GM04504 (cell line): Measurements from ENCODE around the gene SDCCAG8.
"Not testable (repeated sequence)": the region's sequence is repeated elsewhere in the genome, so short reads cannot be mapped to it uniquely, and the experiment has no call there.

ENCODE experiments used
- DNase-seq: peaks from one replicate; pipeline ENCODE4 v3.0.0-alpha.2; 2012; ENCODE audit warnings: low read depth

SDCCAG8 gene

DNA sequence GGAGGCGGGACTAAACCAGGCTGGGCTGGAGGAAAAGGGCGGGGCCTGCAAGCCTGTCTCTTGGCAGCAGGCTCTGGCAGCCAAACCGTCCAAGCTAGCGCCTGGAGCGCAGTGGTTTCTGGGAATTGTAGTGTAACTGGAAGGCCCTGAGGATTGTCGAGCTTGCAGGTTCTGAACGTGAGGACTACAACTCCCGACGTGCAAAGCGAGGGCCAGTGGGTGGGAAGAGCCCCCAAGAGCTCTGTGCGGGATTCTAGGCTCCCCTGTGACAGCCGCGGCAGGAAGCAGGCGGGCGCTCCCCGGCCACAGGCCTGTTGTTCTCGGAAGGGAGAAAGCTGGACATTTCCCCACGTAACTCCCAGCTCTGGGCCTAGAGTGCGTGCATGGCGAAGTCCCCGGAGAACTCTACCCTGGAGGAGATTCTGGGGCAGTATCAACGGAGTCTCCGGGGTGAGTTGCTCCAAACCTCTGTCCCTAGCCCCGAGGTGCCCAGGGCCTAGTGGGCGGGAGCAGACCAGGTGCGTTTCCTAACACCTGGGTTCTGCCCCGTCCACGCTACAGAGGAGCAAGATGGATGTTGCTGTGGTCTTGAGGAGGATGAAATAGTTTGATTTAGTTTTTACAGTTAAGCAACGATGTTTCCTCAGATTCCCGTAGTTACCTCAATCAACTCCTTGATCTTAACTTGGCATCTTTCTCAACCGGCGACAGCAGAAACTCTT lies at the start of gene SDCCAG8:
SDCCAG8 (plus strand) TSS at position 251 of the 722 bp plus-strand sequence; CDS start at position 384, 133 bp downstream.
- DNase-seq, result peak; percentile 100

DNA sequence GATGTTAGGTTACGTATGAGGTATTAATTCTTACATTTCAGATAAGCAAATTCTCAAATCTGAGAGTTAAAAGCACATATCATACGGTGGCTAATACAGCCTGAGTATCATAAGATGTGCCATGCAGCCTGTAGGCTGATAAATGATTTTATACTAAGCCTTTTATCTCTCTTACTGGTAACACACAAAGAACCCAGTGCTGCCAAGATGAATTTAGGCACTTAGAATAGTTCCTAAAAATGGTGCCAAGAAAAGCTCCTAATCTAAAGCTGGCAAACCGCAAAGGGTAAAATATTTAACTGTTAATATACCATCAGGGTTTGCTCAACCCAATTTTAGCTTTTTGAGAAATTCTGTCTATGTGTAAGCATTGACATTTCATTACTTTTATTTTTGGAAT lies 43.9 kb upstream of the SDCCAG8 start:
- not testable (repeated sequence) for DNase-seq

DNA sequence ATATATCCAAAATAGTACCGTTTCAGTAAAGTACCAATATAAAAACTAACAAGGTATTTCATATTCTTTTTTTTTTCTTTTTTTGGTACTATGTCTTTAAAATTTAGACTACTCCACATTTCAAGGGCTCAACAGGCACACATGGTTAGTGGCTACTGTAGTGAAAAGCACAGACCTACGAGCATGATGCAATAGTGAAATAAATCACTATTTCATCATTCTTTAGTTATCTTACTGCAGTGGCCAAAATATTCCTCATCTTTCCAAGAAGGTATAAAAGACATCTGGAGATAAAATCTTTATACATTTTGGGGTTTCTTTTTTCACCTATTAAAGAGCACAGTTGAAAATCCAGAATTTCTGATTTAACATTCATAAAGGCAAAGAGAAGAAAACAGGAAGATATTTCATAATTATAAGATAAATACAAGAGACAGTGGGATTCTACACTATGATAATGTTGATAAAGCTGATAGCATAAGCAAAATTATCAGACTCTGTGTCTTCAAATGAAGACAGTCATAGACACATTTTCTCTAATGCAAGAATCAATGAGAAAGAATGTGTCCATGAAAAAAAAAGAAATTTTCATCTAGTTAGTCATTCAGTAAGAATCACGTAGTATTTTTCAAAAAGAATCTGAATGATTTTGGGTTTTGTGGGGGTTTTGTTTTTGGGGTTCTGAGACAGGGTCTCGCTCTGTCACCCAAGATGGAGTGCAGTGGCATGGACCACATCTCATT lies 42.6 kb upstream of the SDCCAG8 start:
- DNase-seq, result peak; percentile 44

DNA sequence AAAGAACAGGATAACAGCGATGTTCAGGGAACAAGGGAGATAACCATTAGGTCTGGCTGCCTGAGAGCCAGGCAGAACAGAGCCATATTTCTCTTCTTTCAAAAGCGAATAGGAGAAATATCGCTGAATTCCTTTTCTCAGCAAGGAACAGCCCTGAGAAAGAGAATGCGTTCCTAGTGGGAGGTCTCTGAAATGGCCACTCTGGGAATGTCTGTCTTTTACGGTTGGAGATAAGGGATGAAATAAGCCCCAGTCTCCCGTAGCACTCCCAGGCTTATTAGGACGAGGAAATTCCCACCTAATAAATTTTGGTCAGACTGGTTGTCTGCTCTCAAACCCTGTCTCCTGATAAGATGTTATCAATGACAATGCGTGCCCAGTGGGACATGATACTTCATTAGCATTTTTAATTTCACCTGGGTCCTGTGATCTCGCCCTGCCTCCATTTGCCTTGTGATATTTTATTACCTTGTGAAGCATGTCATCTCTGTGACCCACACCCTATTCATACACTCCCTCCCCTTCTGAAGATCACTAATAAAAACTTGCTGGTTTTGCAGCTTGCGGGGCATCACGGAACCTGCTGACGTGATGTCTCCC lies 40.5 kb upstream of the SDCCAG8 start:
- not testable (repeated sequence) for DNase-seq

DNA sequence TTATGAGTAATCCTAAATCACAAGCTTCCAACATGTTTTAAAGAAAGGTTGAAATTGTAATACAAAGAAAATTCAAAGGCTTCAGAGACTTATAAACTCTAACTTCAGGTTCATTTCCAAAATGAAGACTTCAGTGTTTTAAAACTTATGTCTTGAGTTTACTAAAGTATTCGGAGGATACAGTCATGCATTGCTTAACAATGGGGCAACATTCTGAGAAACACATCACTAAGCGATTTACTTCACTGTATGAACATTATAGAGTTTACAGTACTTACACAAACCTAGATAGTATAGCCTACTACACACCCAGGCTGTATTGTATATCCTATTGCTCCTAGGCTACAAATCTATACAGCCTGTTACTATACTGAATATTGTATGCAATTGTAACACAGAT lies 39.1 kb upstream of the SDCCAG8 start:
- DNase-seq, result no peak

DNA sequence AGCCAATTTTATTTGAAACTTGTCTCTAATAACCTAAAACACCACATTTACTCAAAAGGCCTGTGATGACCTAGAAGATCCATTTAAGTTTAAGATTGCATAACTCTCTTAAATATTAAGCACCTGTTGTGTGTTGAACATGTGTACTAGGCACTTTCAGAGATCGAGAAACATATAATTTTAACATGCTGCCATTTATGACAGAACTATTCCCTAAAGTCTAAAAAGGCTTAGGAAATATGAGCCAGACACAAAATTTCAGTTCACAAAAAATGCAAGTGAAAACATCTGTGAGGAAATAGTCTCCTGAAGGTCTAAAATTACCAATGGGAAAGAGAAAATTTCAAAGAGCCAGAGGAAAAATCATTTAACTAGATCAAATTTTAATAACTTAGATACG lies 38.5 kb upstream of the SDCCAG8 start:
- DNase-seq, result no peak

DNA sequence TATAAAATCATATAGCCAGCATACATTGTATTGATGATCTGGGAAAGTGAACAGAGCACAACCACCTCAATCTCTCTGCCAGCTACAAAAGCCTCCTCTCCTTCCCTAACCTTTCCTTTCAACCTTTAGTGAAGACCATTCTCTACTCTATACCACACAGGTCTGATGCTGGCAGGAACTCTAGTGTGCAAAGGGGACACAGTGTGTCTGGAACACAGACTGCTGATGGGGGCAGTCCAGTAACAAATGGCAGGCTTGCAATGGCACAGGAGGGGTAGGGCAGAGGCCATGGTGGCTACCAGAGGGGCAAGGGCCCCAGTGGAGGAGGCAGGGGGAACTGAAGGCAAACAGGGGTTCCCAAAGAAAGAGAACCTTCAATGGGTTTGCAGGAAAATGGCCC lies 37.8 kb upstream of the SDCCAG8 start:
- no peak for DNase-seq

DNA sequence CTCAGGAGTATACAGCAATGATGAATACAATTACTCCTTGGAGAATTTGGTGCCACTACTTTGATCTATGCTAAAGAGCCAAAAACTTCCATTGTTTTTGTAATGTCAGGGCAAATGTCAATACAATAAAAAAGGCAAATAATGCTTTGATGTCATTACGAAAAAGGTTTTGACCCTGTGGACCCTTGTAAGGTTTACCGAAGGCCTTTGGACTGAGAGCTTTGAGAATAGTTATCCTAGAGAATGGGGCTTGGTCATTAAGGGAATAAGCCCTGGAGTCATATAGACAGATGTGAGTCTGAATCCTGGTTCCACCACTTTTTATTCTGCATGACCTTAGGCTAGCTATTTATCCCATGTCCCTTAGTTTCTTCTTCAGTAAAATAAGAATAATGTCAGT lies 28.2 kb upstream of the SDCCAG8 start:
- no peak for DNase-seq

DNA sequence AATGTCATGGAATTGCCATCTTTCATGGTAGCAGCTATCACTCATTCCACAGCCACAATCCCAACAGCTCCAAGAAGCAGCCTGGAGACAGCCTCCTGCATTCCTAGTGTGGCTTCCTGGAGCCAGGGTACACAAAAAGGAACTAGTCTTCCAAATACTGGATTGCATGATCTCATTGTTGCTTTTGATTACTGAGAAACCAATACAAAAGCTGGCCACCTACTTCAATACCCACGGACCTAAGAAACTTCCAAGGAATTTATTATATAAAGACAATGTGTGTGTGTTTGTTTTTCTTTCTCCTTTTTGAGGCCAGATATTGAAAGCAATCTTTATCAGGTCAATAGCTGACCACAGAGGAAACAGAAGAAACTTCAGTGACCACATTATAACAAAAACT lies 26.3 kb upstream of the SDCCAG8 start:
- no peak for DNase-seq

DNA sequence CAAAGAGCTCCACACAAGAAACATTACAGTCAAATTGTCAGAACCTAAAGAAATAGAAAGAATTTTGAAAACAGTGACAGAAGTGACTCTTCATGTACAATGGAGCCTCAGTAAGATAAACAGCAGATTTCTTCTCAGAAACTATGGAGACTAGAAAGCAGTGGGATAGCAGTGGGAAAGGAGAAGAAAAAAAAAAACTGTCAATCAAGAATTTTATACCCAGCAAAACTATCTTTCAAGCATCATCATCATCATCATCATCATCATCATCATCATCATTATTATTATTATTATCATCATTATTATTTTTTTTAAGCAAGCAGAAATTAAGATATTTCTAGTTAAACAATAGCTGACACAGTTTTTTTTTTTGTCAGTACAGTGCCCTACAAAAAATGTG lies 24.9 kb upstream of the SDCCAG8 start:
- DNase-seq, result no peak

DNA sequence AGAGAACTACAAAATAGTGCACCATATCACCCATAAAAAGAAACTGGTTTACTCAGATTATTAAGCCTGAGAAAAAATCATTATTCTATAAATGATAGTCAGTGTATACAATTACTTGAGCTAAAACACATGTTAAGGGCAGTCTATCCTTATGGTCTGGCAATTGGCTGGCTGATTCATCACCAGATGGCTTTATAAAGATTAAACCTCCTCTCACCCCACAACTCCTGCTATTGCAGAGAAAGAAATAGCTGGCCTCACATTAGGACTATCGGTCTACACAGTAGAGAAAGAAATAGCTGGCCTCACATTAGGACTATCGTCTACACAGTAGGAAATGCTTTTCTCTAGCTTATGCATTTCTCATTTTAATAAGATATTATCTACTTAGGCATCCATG lies 21.9 kb upstream of the SDCCAG8 start:
- DNase-seq, result peak; percentile 36

DNA sequence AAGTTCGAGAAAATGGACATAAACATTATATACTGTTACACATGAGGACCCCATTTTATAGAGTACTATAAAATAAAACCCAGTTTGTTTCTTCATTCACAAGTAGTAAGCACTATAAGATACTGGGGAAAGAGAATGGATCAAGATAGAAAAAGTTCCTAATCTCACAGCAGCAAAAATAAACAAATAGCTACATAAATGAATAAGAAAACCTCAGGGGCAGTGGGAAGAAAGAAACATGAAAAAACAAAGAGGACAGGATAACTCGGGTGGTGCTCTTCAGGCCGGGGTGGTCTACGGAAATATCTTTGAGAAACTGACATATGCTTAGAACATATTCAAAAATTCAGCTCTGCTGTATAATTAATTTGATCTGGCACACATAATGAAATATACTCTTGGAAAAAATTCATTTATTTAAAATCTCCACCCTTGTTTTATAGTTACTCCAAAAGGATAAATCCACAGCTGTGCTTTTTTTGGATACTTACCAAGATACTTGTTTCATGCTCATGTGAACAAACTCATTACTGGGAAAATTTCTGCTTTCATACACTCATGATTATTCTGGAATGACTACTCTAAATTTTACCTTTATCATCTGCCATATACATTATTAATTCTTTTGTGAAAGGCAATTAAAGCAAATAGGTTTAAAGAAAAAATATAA lies 20.7 kb upstream of the SDCCAG8 start:
- no peak for DNase-seq

DNA sequence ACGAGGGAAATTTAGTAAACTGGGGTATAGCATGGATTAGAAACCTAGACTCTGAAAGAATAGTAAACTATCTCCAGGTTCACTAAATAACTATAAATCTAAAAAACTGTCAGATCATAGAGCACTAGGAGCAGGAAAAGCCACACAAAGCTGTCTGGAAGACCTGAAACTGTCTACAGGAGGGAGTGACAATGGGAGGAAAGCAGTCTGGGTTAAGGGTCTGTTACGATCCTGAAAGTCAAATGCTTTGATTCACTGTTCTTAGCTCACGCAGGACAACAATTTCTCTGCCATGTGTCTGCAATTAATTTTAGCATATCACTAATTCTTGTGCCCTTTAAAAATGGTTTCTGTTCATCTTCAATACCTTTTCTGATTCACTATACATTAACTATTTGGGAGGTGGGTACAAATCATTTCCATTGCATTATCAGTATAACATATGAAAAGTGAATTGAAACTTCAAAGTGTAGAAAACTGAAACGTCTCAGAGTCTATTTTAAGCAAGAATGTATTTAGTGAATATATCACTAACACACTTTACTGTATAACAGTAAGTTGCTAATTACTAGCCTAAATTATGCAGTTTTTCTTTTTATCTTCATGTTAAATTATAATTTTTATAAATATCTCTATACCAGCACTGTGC lies 19.1 kb upstream of the SDCCAG8 start:
- DNase-seq, result no peak

DNA sequence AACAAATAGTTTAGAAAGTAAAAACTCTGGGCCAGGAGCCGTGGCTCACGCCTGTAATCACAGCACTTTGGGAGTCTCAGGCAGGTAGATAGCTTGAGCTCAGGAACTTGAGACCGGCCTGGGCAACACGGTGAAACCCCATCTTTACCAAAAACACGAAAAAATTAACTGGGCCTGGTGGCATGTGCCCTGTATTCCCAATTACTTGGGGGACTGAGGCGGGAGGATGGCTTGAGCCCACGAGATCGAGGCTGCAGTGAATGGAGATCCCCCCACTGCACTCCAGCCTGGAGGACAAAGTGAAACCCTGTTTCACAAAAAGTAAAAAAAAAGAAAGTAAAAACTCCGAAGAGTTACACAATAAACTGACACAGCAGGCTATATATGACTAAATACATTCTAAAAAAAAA lies 11.4 kb upstream of the SDCCAG8 start:
- DNase-seq, result no peak

DNA sequence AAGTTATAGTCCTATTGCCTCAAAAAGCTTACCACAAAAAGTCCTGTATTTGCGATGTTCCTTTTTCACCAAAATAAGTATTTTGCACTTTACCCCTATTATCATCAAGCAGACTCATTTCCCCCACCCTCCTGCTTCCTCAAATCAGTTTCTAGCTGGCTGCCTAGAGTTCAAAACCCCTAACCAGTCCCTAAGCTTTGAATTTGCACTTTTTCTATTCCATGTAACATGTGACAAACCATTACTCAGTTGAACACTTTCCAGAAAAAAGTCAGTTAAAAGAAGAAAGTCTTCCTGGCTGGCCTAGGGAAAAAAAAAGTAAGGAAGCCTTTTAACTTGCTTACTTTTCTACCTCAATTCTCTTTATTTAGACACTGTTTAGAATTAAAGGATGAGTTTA lies 8.9 kb upstream of the SDCCAG8 start:
- DNase-seq, result no peak

DNA sequence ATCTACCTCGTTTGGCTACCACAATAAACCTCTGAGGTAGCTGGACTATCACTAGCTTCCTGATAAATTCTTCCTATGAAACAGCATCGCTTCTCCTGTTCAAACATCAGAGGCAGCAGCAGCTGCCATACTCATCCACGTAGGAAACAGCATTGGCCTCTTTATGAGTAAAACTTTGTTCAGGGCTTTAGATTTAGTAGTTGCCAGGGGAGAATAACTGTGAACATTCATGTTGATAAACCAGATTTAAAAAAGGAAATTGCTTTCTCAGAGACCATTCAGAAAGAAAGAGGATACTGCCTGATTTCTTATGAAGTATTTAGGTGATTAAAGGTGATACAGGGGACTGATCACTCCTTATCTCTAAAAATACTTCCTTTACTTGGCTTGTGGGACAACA lies 7.9 kb upstream of the SDCCAG8 start:
- no peak for DNase-seq

DNA sequence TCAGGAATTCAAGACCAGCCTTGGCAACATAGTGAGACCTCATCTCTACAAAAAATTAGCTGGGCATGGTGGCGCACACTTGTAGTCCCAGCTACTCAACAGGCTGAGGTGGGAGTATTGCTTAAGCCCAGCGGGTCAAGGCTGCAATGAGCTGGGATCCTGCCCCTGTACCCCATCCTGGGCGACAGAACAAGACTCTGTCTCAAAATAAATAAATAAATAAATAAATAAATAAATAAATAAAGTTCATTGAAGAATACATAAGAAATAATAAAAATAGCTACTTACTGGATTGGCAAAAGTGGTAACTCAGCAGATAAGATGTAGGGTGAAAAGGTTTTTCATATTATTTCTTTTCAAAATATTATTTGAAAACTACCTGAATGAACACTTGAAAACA lies 6.6 kb upstream of the SDCCAG8 start:
- no peak for DNase-seq

DNA sequence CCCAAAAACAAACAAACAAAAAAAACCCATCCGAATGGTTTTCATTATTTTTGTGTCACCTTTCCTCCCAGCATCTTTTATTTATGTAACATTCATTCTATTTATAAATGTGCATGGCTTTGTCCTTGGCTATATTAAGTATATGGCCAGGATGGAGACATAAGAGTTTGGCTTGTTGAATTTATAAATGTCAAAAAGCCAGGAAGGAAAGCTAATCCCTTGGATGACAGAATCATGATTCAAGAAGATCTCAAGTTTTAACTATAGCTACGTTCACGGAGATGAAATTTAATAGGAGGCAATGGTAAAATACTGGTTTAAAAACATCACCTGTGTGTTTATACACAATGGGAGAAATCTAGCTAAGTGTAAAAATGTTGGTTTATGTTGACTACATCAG lies 5.7 kb upstream of the SDCCAG8 start:
- no peak for DNase-seq

DNA sequence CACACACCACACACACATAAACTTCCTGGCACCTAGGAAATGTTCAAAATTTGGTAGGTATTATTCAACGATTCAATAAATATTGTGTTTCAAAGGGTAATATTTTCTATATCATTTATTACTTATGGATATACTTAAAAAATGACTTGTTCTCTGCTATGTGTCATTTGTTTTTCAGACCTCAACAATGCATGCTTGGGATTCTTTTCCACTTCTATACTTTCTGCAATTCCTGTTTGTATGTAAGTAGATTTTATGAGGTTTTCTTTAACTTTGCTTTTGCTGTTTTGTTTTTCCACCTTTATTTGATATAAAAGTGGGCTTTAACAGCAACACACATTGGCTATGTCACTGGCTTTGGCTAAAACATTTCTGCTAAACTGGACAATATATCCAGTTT lies 4.3 kb upstream of the SDCCAG8 start:
- no peak for DNase-seq

DNA sequence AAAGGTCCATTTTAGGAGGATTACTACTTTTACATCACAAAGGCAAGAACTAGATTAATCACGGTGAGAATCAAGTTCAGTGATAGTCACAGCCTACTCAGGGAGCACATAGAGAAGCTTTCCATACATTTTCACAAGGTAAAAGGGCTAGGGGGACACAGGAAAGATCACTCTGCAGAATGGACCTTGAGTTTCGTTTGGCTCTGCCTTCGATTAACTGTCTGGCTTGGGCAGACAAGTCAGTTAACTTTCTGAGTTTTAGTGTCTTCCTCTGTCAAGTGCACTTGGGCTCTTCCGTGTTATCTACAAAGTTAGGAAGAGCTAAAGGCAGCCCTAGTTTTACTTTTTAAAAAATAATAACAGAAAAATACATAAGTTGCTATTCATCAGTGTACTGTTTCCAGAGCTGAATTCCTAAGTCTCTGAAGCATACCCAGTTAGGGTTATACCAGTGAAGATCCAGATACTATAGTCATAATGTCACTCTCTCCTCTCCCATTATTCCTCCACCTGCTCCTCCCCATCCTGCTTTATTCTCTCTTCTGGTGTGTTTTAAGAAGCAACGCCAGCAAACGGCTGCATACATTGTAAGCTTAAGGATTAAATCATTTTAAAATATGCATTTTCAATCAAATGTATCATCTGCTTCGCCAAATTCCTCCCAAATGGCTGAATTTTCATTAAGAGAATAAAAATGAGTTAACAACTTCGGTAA lies 2.5 kb upstream of the SDCCAG8 start:
- no peak for DNase-seq

DNA sequence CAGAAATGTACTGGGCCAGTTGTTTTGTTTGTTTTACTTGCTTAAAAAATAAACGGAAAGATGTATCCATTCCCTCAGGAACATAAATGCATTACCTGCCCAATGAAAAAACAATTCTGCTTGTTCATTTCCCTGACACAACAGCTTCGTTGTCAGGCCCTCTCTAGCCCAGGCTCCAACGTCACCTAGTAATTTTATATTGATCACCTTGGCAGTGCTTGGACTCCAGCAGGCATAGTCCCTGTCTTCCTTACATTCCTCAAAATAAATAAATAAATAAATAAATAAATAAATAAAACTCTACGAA lies 2.0 kb upstream of the SDCCAG8 start:
- DNase-seq, result no peak
